HepG2 (cell line): ENCODE results near the gene NFIC. TPM values are rescaled to one million over a fixed set of nuclear protein-coding genes. Genes with fewer than 3 reads are reported as not detected.
A peak's percentile ranks its signal among the peaks of the same experiment; 100 is the strongest.

Experiments
- ELF3 ChIP-seq: IDR thresholded peaks from 2 replicates; pipeline ENCODE4 v1.6.1; 2016; ENCODE audit warnings: missing genetic modification reagents, missing compliant biosample characterization
- GPBP1L1 ChIP-seq: sonication (generic); formaldehyde crosslinking; IDR thresholded peaks from 2 replicates; pipeline ENCODE4 v1.5.0; 2020; ENCODE audit warnings: mild to moderate bottlenecking, missing genetic modification reagents
- IKZF1 ChIP-seq: fragments of 450-650 bp; IDR thresholded peaks from 2 replicates; pipeline ENCODE4 v1.7.1; 2016
- IRF9 ChIP-seq: sonication (generic); formaldehyde crosslinking; IDR thresholded peaks from 2 replicates; pipeline ENCODE4 v1.8.0; 2022; ENCODE audit warnings: missing genetic modification reagents, mild to moderate bottlenecking, borderline replicate concordance
- KLF15 ChIP-seq: sonication (generic); formaldehyde crosslinking; IDR thresholded peaks from 2 replicates; pipeline ENCODE4 v1.8.1; 2023; ENCODE audit warnings: borderline replicate concordance, mild to moderate bottlenecking, inconsistent platforms, missing genetic modification reagents, mixed read lengths
- PITX1 ChIP-seq: sonication (generic); formaldehyde crosslinking; IDR thresholded peaks from 2 replicates; pipeline ENCODE4 v1.5.1; 2020; ENCODE audit warnings: mild to moderate bottlenecking, missing genetic modification reagents
- RELA ChIP-seq: sonication (generic); formaldehyde crosslinking; IDR thresholded peaks from 2 replicates; pipeline ENCODE4 v1.4.0; 2020; ENCODE audit warnings: missing genetic modification reagents
- SIN3A ChIP-seq: IDR thresholded peaks from 2 replicates; pipeline ENCODE4 v1.6.1; 2011; ENCODE audit warnings: low read depth, mild to moderate bottlenecking, control low read depth, low read length, borderline replicate concordance
- SRSF1 ChIP-seq: fragments of 200-400 bp; formaldehyde crosslinking; optimal IDR thresholded peaks from 2 replicates; pipeline ENCODE3; 2017; ENCODE audit warnings: mild to moderate bottlenecking, low read depth, low read length, moderate library complexity
- TERF1 ChIP-seq: sonication (generic); formaldehyde crosslinking; IDR thresholded peaks from 2 replicates; pipeline ENCODE4 v1.8.0; 2022; ENCODE audit warnings: mild to moderate bottlenecking, missing genetic modification reagents, moderate library complexity
- THRA ChIP-seq: sonication (generic); formaldehyde crosslinking; IDR thresholded peaks from 2 replicates; pipeline ENCODE4 v1.4.0; 2020; ENCODE audit warnings: missing genetic modification reagents, borderline replicate concordance
- ZEB1 ChIP-seq: IDR thresholded peaks from 2 replicates; pipeline ENCODE4 v1.6.1; 2012; ENCODE audit warnings: mild to moderate bottlenecking, low read depth, inconsistent platforms; ENCODE audit not compliant: insufficient replicate concordance
- ZFAT ChIP-seq: sonication (generic); formaldehyde crosslinking; conservative IDR thresholded peaks from 2 replicates; pipeline ENCODE4 v1.8.1; 2023; ENCODE audit warnings: missing genetic modification reagents, inconsistent platforms
- ZKSCAN8 ChIP-seq: IDR thresholded peaks from 2 replicates; pipeline ENCODE4 v1.6.1; 2016; ENCODE audit warnings: borderline replicate concordance, missing genetic modification reagents, missing compliant biosample characterization
- ZMYM2 ChIP-seq: sonication (generic); formaldehyde crosslinking; IDR thresholded peaks from 2 replicates; pipeline ENCODE4 v1.8.0; 2022; ENCODE audit warnings: mild to moderate bottlenecking, missing genetic modification reagents
- ZNF282 ChIP-seq: fragments of 450-650 bp; IDR thresholded peaks from 2 replicates; pipeline ENCODE4 v1.6.1; 2018; ENCODE audit not compliant: partially characterized antibody
- ZNF296 ChIP-seq: sonication (generic); formaldehyde crosslinking; conservative IDR thresholded peaks from 2 replicates; pipeline ENCODE4 v1.5.0; 2020; ENCODE audit warnings: mild to moderate bottlenecking, missing genetic modification reagents
- ZNF362 ChIP-seq: sonication (generic); formaldehyde crosslinking; IDR thresholded peaks from 2 replicates; pipeline ENCODE4 v1.4.0; 2020; ENCODE audit warnings: missing genetic modification reagents, mild to moderate bottlenecking, borderline replicate concordance
- ZNF382 ChIP-seq: sonication (generic); formaldehyde crosslinking; IDR thresholded peaks from 2 replicates; pipeline ENCODE4 v1.5.0; 2020; ENCODE audit warnings: missing genetic modification reagents, mild to moderate bottlenecking, borderline replicate concordance
- ZNF496 ChIP-seq: sonication (generic); formaldehyde crosslinking; IDR thresholded peaks from 2 replicates; pipeline ENCODE4 v1.8.1; 2023; ENCODE audit warnings: mild to moderate bottlenecking, moderate library complexity, missing genetic modification reagents; ENCODE audit not compliant: insufficient replicate concordance
- ZNF619 ChIP-seq: sonication (generic); formaldehyde crosslinking; IDR thresholded peaks from 2 replicates; pipeline ENCODE4 v1.4.0; 2020; ENCODE audit warnings: mild to moderate bottlenecking, missing genetic modification reagents
- ZNF703 ChIP-seq: sonication (generic); formaldehyde crosslinking; IDR thresholded peaks from 2 replicates; pipeline ENCODE4 v1.5.1; 2020; ENCODE audit warnings: missing genetic modification reagents, mild to moderate bottlenecking, moderate library complexity, borderline replicate concordance
- polyA plus RNA-seq, 8 experiments: library from polyadenylated mRNA; depleted of rRNA in 3 of 8; stranded (reverse) in 7 of 8; unstranded in 1 of 8; fragments of >200 nt; fragmentation: Illumina TruSeq in 4 of 8; extraction: Trizol in 4 of 8; gene quantifications; 2 replicates each; pipeline versions ENCODE4 v1.2.1 to v1.2.3, GENCODE V29; 2011 to 2016; ENCODE audit warnings: low read depth in 4 of 8, missing spikeins in 1 of 8, mixed read lengths in 1 of 8; ENCODE audit not compliant: insufficient read depth in 1 of 8
- total RNA-seq, 5 experiments: library from RNA; depleted of rRNA; stranded (reverse); fragments of >200 nt; fragmentation: Illumina TruSeq; extraction: Trizol; gene quantifications; 2 replicates each; pipeline ENCODE4 v1.2.3, GENCODE V29; 2016; ENCODE audit warnings: low read depth in 1 of 5

The NFIC gene
- total and polyA plus RNA-seq, 2 of the 13 experiments (the other 11 are each of a cell fraction or from before 2014, with no cell fraction given): 1.3 to 2.5 TPM

GRCh38 chr19:3413796-3414327 lies 47.5 kb downstream of the NFIC start (continued):
- TF ChIP-seq IRF9 (CRISPR knock-in tag) (no peak), TERF1 (CRISPR knock-in tag) (no peak), SRSF1 (no peak), ZMYM2 (CRISPR knock-in tag) (peak; percentile 97), ELF3 (CRISPR knock-in tag) (peak; percentile 85), RELA (CRISPR knock-in tag) (no peak), IKZF1 (no peak), ZNF362 (CRISPR knock-in tag) (peak; percentile 8; the same call in 1 of the 2 replicates), KLF15 (CRISPR knock-in tag) (no peak), GPBP1L1 (CRISPR knock-in tag) (no peak), ZNF703 (no peak), THRA (CRISPR knock-in tag) (peak; percentile 100), ZKSCAN8 (peak; percentile 93), ZNF382 (CRISPR knock-in tag) (no peak), ZNF282 (no peak), ZNF619 (no peak), ZEB1 (no peak), SIN3A (no peak), ZNF296 (CRISPR knock-in tag) (no peak), ZFAT (CRISPR knock-in tag) (no peak), PITX1 (CRISPR knock-in tag) (peak; percentile 78), ZNF496 (CRISPR knock-in tag) (no peak)
